ENCODE results near the gene LRRC8A.
"Not testable (repeated sequence)": the region's sequence is repeated elsewhere in the genome, so short reads cannot be mapped to it uniquely, and the experiment has no call there.

LRRC8A gene

DNA sequence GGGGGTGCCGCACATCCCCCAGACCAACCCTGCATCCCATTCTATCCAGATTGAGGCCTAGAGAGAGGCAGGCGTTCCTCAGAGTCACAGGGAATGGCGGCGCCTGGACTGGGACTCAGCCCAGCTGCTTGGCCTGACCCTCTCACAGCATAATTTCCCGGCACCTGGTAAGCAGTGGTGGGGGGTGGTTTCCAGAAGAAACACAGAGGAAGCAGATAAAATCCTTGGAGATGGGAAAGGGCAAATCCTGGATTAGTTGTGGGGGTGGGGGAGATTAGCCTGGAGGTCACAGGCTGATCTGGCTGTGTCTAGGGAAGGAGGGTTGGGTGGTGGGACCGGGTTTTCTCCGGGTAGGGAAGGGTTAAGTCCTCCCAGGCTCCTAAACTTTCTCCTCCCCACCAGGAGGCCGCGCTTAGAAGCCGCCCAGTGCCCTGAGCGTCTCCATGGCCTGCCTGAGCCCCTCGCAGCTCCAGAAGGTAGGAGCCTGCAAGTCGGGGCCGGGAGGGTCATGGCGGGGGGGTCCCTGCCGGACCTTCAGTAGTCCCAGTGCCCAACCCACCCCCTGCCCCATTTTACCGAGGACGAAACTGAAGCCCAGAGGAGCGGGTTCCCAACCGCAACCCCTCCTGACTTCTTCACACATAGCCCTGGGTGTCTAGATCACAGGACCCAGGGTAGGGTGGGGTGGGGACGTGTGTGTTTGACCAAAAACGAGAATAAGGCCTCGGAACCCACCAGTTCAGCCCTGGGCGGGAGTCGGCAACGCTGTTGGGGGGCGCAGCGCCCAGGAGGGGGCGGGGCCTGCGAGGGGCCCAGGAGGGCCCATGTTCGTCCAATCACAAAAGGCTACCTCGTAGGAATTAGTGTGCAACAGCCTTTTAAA lies 40.2 kb downstream of the LRRC8A start:
- DNase-seq (ENCODE audit: low read depth) = peak; percentile 39

DNA sequence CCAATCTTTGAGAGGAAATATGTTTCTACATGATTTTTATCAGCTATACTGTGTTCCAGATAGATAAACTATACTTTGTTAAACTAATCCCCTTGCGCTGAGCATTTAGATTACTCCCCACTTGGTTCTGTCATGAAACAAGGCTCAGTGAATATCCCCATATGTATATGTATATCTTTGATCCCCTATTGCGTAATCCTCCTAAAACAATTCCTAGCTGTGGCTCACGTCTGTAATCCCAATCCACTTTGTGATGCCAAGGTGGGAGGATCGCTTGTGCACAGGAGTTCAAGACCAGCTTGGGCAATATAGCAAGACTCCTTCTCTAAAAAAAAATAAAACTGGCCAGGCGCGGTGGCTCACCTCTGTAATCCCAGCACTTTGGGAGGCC lies 41.6 kb downstream of the LRRC8A start:
- DNase-seq (ENCODE audit: low read depth) = no peak

DNA sequence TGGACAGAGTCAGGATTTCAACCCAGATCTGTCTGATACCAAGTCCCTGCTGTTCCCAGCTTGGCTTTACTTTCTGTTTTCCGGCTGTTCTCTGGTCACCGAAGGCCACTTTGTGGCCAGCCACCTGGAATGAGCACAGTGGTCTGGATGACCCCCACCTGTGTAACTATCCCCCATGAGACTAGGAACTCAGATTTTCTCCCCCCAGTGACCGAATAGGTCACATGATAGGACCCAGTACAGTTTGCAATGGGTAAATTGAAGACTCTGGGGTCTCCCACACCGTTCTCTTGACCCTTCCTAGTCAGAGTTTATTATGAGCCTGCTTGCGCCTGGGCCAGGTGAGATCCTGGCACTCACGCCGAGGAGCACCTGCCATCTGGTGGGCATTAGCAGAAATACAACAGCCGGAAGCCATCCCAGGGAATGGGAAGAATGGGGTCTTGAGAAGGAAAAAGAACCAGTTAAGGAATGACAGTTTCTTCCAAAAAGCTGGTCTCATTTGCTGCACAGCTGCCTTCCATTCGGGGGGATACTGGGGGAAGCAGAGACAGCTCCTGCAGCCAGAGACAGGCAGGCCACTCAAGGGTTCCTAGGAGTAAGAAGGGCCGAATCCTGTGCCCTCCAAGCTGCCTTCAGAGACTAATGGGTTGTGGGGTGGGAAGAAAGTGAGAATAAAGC lies 45.9 kb downstream of the LRRC8A start:
- no peak for DNase-seq (ENCODE audit: low read depth)

DNA sequence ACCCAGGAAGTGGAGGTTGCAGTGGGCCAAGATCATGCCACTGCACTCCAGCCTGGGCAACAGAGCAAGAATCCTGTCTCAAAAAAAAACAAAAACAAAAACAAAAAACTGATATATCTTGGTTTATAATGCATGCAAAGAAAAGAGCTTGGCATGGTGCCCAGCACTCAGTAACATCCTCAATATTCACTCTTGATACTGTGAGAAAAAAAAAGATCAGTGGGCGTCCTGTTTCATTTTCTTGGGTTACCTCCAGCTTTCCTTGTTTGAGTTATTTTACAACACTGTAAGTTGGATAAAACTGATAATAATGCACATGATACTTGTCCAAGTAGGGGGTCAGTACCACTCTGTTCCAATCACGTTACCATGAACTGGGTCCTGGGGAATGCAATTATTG lies 46.7 kb downstream of the LRRC8A start:
- DNase-seq (ENCODE audit: low read depth) = no peak

DNA sequence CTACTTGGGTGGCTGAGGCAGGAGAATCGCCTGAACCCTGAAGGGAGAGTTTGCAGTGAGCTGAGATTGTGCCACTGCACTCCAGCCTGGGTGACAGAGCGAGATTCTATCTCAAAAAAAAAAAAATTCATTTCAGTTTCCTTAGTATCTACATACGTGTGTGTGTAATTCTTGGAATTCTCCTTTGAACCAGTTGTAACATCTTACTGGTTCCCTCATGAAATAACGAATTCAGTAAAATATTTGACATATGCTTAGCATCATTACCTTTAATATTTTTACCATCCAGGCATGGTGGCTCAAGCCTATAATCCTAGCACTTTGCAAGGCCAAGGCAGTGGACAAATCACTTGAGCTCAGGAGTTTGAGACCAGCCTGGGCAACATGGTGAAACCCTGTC lies 47.6 kb downstream of the LRRC8A start:
- DNase-seq (ENCODE audit: low read depth) = no peak

- DNase-seq (ENCODE audit: low read depth) = no peak
Observed at GRCh38 chr9:128933731-128934130, 51.8 kb downstream of the LRRC8A start.

DNA sequence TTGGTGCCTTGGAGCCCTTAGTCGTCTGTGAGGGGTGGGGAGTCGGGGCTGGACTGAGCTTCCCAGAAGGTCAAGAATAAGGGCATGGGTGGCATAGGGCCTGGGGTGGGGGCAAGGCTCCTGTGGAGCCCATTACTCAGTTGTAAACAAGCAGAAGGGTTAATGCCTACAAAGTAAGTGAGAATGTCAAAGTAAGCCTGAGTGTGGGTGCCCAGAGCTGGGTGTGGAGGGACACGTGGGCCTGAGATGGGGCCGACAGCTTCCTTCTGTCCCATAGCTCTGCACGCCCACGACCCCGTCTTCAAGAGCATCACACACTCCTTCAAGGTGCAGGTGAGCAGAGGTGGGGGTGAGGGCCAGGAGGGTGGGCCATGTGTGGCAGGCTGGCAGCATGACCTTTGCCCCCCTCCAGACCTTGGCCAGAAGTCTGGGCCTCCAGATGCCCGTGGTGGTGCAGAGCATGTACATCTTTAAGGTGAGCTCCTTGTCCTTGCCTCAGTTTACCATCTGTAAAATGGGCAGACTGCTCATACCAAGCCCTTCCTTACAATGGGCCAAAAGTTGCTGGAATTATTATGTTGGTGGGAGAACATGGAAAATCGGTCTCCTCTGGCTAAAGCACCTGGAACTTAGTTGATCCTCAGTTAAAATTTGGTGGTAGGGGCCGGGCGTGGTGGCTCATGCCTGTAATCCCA lies 54.4 kb downstream of the LRRC8A start:
- no peak for DNase-seq (ENCODE audit: low read depth)

- no peak for DNase-seq (ENCODE audit: low read depth)
Observed at GRCh38 chr9:128937310-128938165, 55.6 kb downstream of the LRRC8A start.

- no peak for DNase-seq (ENCODE audit: low read depth)
Observed at GRCh38 chr9:128940271-128940921, 58.5 kb downstream of the LRRC8A start.

DNA sequence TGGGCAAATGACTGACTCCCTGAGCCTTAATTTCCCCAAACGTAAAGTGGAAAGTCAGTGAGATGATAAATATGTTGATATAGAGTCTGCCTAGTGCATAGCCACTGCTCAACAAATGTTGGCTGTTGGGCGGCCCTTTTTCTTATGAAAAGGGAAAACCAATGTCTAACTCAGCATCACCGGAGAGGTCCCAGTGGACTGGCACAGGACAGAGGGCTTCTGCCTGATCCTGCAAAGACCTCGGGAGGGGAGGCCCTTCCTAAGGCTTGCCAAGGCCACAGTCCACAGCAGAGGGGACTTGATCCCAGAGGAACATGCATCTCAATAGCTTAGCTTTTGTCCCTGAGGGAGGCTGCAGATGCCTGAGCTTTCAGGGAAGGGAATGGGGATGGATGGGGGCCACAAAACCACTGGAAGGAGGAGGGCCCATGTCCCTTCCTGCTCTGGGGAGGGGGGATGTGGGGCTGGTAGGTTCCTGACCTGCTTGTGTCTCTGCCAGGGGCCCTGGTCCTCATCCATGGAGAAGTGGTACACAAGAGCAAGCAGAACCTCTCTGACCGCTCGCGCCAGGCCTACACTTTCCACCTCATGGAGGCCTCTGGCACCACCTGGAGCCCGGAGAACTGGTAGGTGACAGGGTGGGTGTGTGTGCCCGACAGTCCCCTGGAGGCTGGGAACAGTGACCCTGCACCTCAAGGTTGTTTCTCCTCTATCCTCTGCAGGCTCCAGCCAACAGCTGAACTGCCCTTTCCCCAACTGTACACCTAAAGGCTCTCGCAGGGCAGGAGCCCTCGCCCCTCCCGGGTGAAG lies 59.2 kb downstream of the LRRC8A start:
- DNase-seq (ENCODE audit: low read depth) = no peak

GRCh38 chr9:128943832-128944620 lies 62.1 kb downstream of the LRRC8A start:
- DNase-seq (ENCODE audit: low read depth) = no peak

- not testable (repeated sequence) for DNase-seq (ENCODE audit: low read depth)
Observed at GRCh38 chr9:128944966-128945365, 63.0 kb downstream of the LRRC8A start.

DNA sequence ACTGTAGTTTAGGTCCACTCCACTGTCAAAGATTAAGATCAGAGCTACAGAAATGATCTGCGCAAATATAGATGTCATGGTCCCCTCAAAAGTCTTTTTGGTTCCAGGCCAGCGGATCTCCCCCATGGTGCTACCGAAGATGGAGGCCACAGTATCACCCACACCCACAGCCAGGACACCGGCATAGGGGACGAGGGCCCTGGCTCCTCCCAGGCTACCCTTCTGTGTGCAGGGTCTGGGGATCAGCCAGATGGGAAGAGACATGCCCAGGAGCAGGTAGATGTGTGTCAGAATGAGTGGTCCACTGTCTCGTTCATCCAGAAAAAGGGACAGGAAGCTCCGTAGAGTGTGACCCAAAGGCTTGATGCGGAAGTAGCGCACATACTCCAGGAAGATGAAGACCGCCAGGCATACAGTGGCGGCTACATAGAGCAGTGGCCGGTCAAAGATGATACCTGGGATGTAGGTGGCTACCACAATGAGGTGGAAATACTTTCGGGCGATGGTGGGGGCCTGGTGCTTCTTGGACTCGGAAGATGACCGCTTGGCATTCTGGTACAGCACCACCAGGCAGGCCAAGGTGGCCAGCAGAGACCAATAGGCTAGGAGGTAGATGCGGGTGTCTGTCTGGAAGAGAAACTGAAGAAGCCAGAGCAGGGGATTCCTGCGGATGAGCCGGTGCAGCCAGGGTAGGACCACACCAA lies 64.0 kb downstream of the LRRC8A start:
- DNase-seq (ENCODE audit: low read depth) = no peak

DNA sequence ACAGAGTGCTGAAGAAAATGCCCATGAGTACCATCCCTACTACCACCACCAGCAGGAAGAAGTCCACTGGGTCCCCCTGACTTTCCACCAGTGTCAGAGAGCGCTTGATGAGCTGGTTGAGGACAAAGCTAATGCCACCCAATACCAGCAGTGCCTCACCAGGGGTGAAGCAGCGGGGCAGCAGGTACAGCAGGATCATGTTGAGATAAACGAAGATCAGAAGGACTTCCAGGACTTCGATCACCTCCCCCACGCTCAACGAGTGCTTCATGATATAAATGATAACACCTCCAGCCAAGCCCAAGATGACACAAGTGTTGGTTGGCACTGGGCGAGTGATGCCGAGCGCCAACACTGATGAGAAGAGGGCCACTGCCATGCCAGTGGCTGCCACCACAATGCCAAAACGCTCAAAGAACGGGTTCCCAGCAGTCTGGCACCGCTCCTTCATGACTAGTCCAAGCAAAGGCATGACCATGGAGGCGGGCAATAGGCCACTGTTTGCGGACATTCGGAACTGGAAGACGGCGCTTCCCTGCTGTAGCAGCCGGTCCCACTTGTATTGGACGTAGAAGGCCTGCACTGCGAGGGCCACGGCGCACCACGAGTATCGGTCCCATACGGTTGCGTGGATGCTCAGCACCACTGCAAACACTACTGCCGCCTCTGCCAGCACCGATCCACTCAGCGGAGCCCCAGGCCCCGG lies 64.8 kb downstream of the LRRC8A start:
- peak; percentile 19 for DNase-seq (ENCODE audit: low read depth)

GRCh38 chr9:128947277-128947526 lies 65.3 kb downstream of the LRRC8A start:
- DNase-seq (ENCODE audit: low read depth) = no peak

DNA sequence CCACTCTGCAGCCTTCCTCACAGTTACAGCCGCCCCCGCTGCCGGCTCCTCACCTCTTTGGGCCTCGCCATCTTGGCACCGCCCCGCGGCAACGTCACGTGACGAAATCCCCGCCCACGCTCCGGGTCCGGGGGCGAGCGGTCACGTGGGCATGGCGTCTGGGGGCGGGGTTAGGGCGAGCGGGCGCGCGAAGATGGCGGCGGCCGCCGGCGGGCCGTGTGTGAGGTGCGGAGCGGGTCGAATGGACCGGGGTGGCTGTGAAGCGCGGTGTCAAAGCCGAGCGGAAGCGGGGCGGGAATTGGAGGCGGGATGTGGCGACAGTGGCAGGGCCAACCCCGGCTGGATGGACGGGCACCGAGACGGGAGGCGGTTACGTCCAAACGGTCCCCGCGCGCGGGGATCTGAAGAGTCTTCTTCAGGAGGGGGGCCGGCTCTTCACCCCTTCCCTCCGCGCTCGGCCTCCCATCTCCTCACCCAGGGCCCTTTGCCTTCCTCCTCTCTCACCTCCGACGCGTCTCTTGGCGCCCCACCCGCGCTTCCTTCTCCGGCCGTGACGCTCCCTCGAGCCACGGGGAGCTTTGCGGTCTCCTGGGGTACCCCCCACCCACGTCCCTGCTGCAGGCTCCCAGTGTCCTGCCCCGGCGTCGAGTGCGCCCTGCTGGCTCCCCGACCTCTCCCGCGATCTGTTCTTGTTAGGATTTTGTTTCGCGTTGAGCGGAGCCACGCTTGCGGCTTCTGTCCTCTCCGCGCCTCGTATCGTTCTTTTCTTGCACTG lies 65.8 kb downstream of the LRRC8A start, which contains the start of the genes DOLK and NUP188:
Gene DOLK, minus strand, starts transcription at position 77 of the 775 bp plus-strand sequence. CDS start 300 bp downstream, outside the sequence.
Gene NUP188, plus strand, starts transcription at position 173 of the 775 bp plus-strand sequence. Its CDS starts 21 bp downstream, at position 194.
- peak; percentile 85 for DNase-seq (ENCODE audit: low read depth)

- not testable (repeated sequence) for DNase-seq (ENCODE audit: low read depth)
Observed at GRCh38 chr9:128961403-128961802, 79.5 kb downstream of the LRRC8A start.
